Measurements from ENCODE around the gene MEIG1. TPM values are rescaled to one million over a fixed set of nuclear protein-coding genes. Genes with fewer than 3 reads are reported as not detected.

The MEIG1 gene
- total RNA-seq, 1 experiment from 2014 or later = 1.6 TPM

Other genes with a start within 250 kb of the MEIG1 start
- 33.5 and 36.6 TPM in 2 replicates for gene FAM107B, start 184.5 kb upstream of the MEIG1 start, total RNA-seq (2014; rRNA removed)
- 1.2 TPM in 1 of 2 replicates, not detected in the other for gene CDNF, start 121.4 kb upstream of the MEIG1 start, total RNA-seq (2014; rRNA removed)
- gene HSPA14, start 121.1 kb upstream of the MEIG1 start, total RNA-seq (2014; rRNA removed) = 17.5 and 18.1 TPM in 2 replicates
- gene MSANTD7, start 121.1 kb upstream of the MEIG1 start, total RNA-seq (2014; rRNA removed) = 8.2 and 10.7 TPM in 2 replicates
- gene SUV39H2, start 80.5 kb upstream of the MEIG1 start, total RNA-seq (2014; rRNA removed) = 6.4 and 6.9 TPM in 2 replicates
- 3.7 and 9.8 TPM in 2 replicates for gene DCLRE1C, start 5.3 kb upstream of the MEIG1 start, total RNA-seq (2014; rRNA removed)
- gene OLAH, start 84.6 kb downstream of the MEIG1 start, total RNA-seq (2014; rRNA removed) = not detected in 2 replicates
- gene ACBD7, start 129.4 kb downstream of the MEIG1 start, total RNA-seq (2014; rRNA removed) = 3.3 and 5.4 TPM in 2 replicates
- 8.5 and 9.9 TPM in 2 replicates for gene RPP38, start 138.0 kb downstream of the MEIG1 start, total RNA-seq (2014; rRNA removed)
- 11.0 and 14.4 TPM in 2 replicates for gene NMT2, start 209.3 kb downstream of the MEIG1 start, total RNA-seq (2014; rRNA removed)

Data from PC-3 (cell line).